GM23248 (cell line): Measurements from ENCODE around the gene TVP23A.
"Not testable (repeated sequence)": the region's sequence is repeated elsewhere in the genome, so short reads cannot be mapped to it uniquely, and the experiment has no call there.

Source experiments
- EZH2 ChIP-seq: fragments of 200-600 bp; sonication (generic); IDR thresholded peaks from 2 replicates; pipeline ENCODE4 v1.6.1; 2018; ENCODE audit warnings: antibody characterized with exemption, mild to moderate bottlenecking; ENCODE audit not compliant: insufficient read depth, poor library complexity, severe bottlenecking
- EZH2phosphoT487 ChIP-seq: fragments of 200-600 bp; sonication (generic); IDR thresholded peaks from 2 replicates; pipeline ENCODE4 v1.6.1; 2018; ENCODE audit warnings: antibody characterized with exemption, moderate library complexity, mild to moderate bottlenecking, low read depth; ENCODE audit not compliant: insufficient read depth

DNA sequence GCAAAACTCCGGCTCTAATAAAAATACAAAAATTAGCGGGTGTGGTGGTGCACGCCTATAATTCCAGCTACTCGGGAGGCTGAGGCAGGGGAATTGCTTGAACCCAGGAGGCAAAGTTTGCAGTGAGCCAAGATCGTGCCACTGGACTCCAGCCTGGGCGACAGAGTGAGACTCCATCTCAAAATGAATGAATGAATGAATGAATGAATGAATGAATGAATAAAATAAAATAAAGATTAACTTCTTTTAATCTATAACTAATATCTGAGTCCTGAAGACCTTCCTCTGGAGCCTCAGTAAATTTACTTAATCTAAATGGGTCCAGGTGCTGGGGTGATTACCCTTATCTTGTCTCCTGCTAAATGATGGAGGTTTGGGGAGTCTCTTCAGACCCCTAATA, 38.7 kb downstream of the TVP23A start:
- TF ChIP-seq EZH2, EZH2phosphoT487: not testable (repeated sequence)
